K562 (cell line): Measurements from ENCODE around the gene PODXL. TPM values are rescaled to one million over a fixed set of nuclear protein-coding genes. Genes with fewer than 3 reads are reported as not detected.

ENCODE experiments used
- BCL6 ChIP-seq: fragments of 250-450 bp; sonication (Bioruptor Pico); IDR thresholded peaks from 2 replicates; pipeline ENCODE4 v1.4.0; 2020
- BRCA1 ChIP-seq, 2 experiments: fragments of 450-650 bp in 1 of 2; sonication (generic) in 1 of 2; formaldehyde crosslinking in 1 of 2; IDR thresholded peaks; 2 replicates each; pipeline versions ENCODE4 v1.5.0 to v1.6.1; 2017 to 2020; ENCODE audit warnings: mild to moderate bottlenecking in 1 of 2, missing genetic modification reagents in 1 of 2
- CSDE1 ChIP-seq, 2 experiments: fragments of 450-650 bp; IDR thresholded peaks; 2 replicates each; pipeline ENCODE4 v1.6.1; 2016; ENCODE audit warnings: mild to moderate bottlenecking in 1 of 2
- GATA2 ChIP-seq: sonication (generic); formaldehyde crosslinking; IDR thresholded peaks from 2 replicates; pipeline ENCODE4 v1.4.0; 2020; ENCODE audit warnings: mild to moderate bottlenecking, missing genetic modification reagents
- HDAC8 ChIP-seq: fragments of 450-650 bp; IDR thresholded peaks from 2 replicates; pipeline ENCODE4 v1.6.1; 2016; ENCODE audit warnings: mild to moderate bottlenecking, missing genetic modification characterization, moderate library complexity, missing compliant biosample characterization
- HNRNPH1 ChIP-seq: fragments of 200-400 bp; formaldehyde crosslinking; optimal IDR thresholded peaks from 2 replicates; pipeline ENCODE3; 2017; ENCODE audit warnings: low read depth, mild to moderate bottlenecking, low read length, moderate library complexity
- MBD2 ChIP-seq: sonication (generic); IDR thresholded peaks from 2 replicates; pipeline ENCODE4 v1.6.1; 2016; ENCODE audit warnings: low read depth, borderline replicate concordance
- NBN ChIP-seq: fragments of 450-650 bp; IDR thresholded peaks from 2 replicates; pipeline ENCODE4 v1.6.1; 2016; ENCODE audit warnings: low read depth, mild to moderate bottlenecking
- PHB ChIP-seq: fragments of 250-450 bp; sonication (Bioruptor Pico); IDR thresholded peaks from 2 replicates; pipeline ENCODE4 v1.5.0; 2021
- PURB ChIP-seq: sonication (generic); formaldehyde crosslinking; IDR thresholded peaks from 2 replicates; pipeline ENCODE4 v1.9.0; 2021; ENCODE audit warnings: low read depth, mild to moderate bottlenecking, missing genetic modification reagents
- SAFB2 ChIP-seq: fragments of 200-400 bp; formaldehyde crosslinking; IDR thresholded peaks from 2 replicates; pipeline ENCODE4 v1.6.1; 2018; ENCODE audit warnings: borderline replicate concordance, low read length, low read depth, moderate library complexity; ENCODE audit not compliant: severe bottlenecking
- SREBF1 ChIP-seq: fragments of 150-350 bp; IDR thresholded peaks from 2 replicates; pipeline ENCODE4 v1.6.1; 2014; ENCODE audit warnings: antibody characterized with exemption, low read depth, low read length, borderline replicate concordance
- TAF1 ChIP-seq: IDR thresholded peaks from 2 replicates; pipeline ENCODE4 v1.6.1; 2011; ENCODE audit warnings: mild to moderate bottlenecking, low read length, moderate library complexity; ENCODE audit not compliant: insufficient read depth, control insufficient read depth, severe bottlenecking; ENCODE audit errors: extremely low read depth
- TEAD1 ChIP-seq, 2 experiments: fragments of 450-650 bp in 1 of 2; sonication (generic) in 1 of 2; formaldehyde crosslinking; IDR thresholded peaks; 2 replicates each; pipeline versions ENCODE4 v1.4.0 to v1.8.0; 2020 to 2022; ENCODE audit warnings: mild to moderate bottlenecking in 2 of 2, missing genetic modification reagents in 1 of 2
- ZKSCAN1 ChIP-seq: fragments of 150-350 bp; IDR thresholded peaks from 2 replicates; pipeline ENCODE4 v1.6.1; 2016; ENCODE audit warnings: low read depth, low read length
- ZKSCAN8 ChIP-seq: fragments of 200-800 bp; sonication (Bioruptor generic); IDR thresholded peaks from 2 replicates; pipeline ENCODE4 v1.6.1; 2016; ENCODE audit warnings: missing genetic modification characterization, missing compliant biosample characterization
- ZNF12 ChIP-seq: sonication (generic); formaldehyde crosslinking; IDR thresholded peaks from 2 replicates; pipeline ENCODE4 v1.4.0; 2020; ENCODE audit warnings: mild to moderate bottlenecking, missing genetic modification reagents
- ZNF143 ChIP-seq: sonication (generic); formaldehyde crosslinking; IDR thresholded peaks from 2 replicates; pipeline ENCODE4 v1.9.0; 2022; ENCODE audit warnings: mild to moderate bottlenecking, missing genetic modification reagents
- ZNF408 ChIP-seq: fragments of 250-450 bp; sonication (Bioruptor Pico); IDR thresholded peaks from 2 replicates; pipeline ENCODE4 v1.4.0; 2020; ENCODE audit warnings: low read depth, mild to moderate bottlenecking, moderate library complexity
- ZNF584 ChIP-seq: fragments of 200-800 bp; sonication (Bioruptor generic); IDR thresholded peaks from 2 replicates; pipeline ENCODE4 v1.6.1; 2016; ENCODE audit warnings: low read depth, mild to moderate bottlenecking, missing genetic modification characterization, missing compliant biosample characterization
- polyA plus RNA-seq, 8 experiments: library from polyadenylated mRNA; depleted of rRNA in 4 of 8; stranded (reverse) in 5 of 8; unstranded in 3 of 8; fragments of >200 nt; fragmentation: Nextera tagmentation in 2 of 8; fragmentation: Illumina TruSeq in 1 of 8; extraction: Ambion mirVana in 2 of 8; extraction: Trizol in 1 of 8; gene quantifications; 2 replicates each; pipeline versions ENCODE4 v1.2.1 to v1.2.3, GENCODE V29; 2011 to 2014; ENCODE audit warnings: inconsistent platforms in 1 of 8, missing spikeins in 1 of 8
- total RNA-seq, 7 experiments: library from RNA; depleted of rRNA in 6 of 7; stranded (reverse); fragments of >200 nt in 6 of 7; fragmentation: Illumina TruSeq in 2 of 7; extraction: Trizol in 2 of 7; gene quantifications; 2 replicates each; pipeline versions ENCODE4 v1.2.1 to v1.2.3, GENCODE V29; 2011 to 2021; ENCODE audit warnings: low replicate concordance in 1 of 7
- TF ChIP-seq, protein P1 (sequence below): fragments of 450-650 bp; formaldehyde crosslinking; conservative IDR thresholded peaks from 2 replicates; pipeline ENCODE4 v1.4.0; 2022; ENCODE audit warnings: mild to moderate bottlenecking, missing genetic modification characterization
- TF ChIP-seq, protein P2 (sequence below): fragments of 450-650 bp; IDR thresholded peaks from 2 replicates; pipeline ENCODE4 v1.6.1; 2018; ENCODE audit warnings: mild to moderate bottlenecking, low read depth; ENCODE audit not compliant: partially characterized antibody
- TF ChIP-seq, protein P3 (sequence below): fragments of 150-350 bp; conservative IDR thresholded peaks from 2 replicates; pipeline ENCODE4 v1.6.1; 2014; ENCODE audit warnings: low read length
- TF ChIP-seq, protein P4 (sequence below): fragments of 250-450 bp; sonication (Bioruptor Pico); IDR thresholded peaks from 2 replicates; pipeline ENCODE4 v1.5.0; 2020; ENCODE audit warnings: mild to moderate bottlenecking

The PODXL gene
- total and polyA plus RNA-seq, 9 of the 15 experiments (the other 6 are each of a cell fraction or from before 2014, with no cell fraction given): 0.01 to 0.73 (median 0.07) TPM

DNA sequence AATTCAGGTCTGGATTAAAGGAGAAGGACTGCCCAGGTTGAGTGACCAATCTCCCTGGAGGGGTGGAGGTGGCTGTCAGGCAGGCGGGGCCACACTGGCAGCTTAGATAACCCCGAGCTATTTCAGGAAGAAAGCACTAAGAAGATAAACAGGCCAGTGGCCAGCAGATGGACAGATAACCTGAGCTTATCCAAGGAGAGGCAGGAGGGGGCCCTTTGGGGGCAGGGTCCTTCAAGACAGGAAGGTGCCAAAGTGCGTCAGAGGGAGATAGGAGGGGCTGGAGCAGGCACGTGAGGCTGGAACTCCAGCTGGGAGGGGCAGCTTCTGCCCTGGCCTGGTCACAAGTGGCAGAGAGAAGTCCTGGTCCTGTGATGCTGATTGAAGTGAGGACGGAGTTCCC is 29.8 kb upstream of the PODXL start (continued):
- TF ChIP-seq HDAC8: no peak
- TF ChIP-seq BCL6: no peak
- TF ChIP-seq ZKSCAN8 (CRISPR knock-in tag): no peak
- no peak for TF ChIP-seq SREBF1
- TF ChIP-seq, protein P1, sequence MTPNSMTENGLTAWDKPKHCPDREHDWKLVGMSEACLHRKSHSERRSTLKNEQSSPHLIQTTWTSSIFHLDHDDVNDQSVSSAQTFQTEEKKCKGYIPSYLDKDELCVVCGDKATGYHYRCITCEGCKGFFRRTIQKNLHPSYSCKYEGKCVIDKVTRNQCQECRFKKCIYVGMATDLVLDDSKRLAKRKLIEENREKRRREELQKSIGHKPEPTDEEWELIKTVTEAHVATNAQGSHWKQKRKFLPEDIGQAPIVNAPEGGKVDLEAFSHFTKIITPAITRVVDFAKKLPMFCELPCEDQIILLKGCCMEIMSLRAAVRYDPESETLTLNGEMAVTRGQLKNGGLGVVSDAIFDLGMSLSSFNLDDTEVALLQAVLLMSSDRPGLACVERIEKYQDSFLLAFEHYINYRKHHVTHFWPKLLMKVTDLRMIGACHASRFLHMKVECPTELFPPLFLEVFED (CRISPR knock-in tag): no peak
- no peak for TF ChIP-seq ZNF143 (CRISPR knock-in tag)
- TF ChIP-seq ZKSCAN1: no peak
- peak in 1 of 2 experiments; percentile 67; a peak in 2 of 4 replicates for TF ChIP-seq TEAD1 (CRISPR knock-in tag; IDR thresholded peaks at IDR 0.05)
- no peak for TF ChIP-seq ZNF584 (CRISPR knock-in tag)
- TF ChIP-seq, protein P2, sequence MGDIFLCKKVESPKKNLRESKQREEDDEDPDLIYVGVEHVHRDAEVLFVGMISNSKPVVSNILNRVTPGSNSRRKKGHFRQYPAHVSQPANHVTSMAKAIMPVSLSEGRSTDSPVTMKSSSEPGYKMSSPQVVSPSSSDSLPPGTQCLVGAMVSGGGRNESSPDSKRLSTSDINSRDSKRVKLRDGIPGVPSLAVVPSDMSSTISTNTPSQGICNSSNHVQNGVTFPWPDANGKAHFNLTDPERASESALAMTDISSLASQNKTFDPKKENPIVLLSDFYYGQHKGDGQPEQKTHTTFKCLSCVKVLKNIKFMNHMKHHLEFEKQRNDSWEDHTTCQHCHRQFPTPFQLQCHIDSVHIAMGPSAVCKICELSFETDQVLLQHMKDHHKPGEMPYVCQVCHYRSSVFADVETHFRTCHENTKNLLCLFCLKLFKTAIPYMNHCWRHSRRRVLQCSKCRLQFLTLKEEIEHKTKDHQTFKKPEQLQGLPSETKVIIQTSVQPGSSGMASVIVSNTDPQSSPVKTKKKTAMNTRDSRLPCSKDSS: no peak
- no peak for TF ChIP-seq TAF1
- TF ChIP-seq HNRNPH1: no peak
- no peak for TF ChIP-seq NBN
- TF ChIP-seq PHB (CRISPR knock-in tag): no peak
- no peak for TF ChIP-seq SAFB2
- TF ChIP-seq BRCA1 (IDR thresholded peaks at IDR 0.05): no peak
- TF ChIP-seq BRCA1 (CRISPR knock-in tag; IDR thresholded peaks at IDR 0.05): no peak
- no peak for TF ChIP-seq ZNF408 (CRISPR knock-in tag)
- TF ChIP-seq, protein P3, sequence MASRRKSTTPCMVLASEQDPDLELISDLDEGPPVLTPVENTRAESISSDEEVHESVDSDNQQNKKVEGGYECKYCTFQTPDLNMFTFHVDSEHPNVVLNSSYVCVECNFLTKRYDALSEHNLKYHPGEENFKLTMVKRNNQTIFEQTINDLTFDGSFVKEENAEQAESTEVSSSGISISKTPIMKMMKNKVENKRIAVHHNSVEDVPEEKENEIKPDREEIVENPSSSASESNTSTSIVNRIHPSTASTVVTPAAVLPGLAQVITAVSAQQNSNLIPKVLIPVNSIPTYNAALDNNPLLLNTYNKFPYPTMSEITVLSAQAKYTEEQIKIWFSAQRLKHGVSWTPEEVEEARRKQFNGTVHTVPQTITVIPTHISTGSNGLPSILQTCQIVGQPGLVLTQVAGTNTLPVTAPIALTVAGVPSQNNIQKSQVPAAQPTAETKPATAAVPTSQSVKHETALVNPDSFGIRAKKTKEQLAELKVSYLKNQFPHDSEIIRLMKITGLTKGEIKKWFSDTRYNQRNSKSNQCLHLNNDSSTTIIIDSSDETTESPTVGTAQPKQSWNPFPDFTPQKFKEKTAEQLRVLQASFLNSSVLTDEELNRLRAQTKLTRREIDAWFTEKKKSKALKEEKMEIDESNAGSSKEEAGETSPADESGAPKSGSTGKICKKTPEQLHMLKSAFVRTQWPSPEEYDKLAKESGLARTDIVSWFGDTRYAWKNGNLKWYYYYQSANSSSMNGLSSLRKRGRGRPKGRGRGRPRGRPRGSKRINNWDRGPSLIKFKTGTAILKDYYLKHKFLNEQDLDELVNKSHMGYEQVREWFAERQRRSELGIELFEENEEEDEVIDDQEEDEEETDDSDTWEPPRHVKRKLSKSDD: no peak
- TF ChIP-seq GATA2 (CRISPR knock-in tag): peak; percentile 89
- TF ChIP-seq MBD2: no peak
- no peak for TF ChIP-seq ZNF12 (CRISPR knock-in tag)
- TF ChIP-seq, protein P4, sequence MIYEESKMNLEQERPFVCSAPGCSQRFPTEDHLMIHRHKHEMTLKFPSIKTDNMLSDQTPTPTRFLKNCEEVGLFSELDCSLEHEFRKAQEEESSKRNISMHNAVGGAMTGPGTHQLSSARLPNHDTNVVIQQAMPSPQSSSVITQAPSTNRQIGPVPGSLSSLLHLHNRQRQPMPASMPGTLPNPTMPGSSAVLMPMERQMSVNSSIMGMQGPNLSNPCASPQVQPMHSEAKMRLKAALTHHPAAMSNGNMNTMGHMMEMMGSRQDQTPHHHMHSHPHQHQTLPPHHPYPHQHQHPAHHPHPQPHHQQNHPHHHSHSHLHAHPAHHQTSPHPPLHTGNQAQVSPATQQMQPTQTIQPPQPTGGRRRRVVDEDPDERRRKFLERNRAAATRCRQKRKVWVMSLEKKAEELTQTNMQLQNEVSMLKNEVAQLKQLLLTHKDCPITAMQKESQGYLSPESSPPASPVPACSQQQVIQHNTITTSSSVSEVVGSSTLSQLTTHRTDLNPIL (CRISPR knock-in tag): no peak
- TF ChIP-seq CSDE1 (IDR thresholded peaks at IDR 0.05): no peak
- no peak for TF ChIP-seq PURB
